Measurements from ENCODE around the gene ANKRD13A. TPM values are rescaled to one million over a fixed set of nuclear protein-coding genes. Genes with fewer than 3 reads are reported as not detected.

The ANKRD13A gene
- total and polyA plus RNA-seq, 2 of the 8 experiments (the other 6 are each of a cell fraction or from before 2014, with no cell fraction given), result 16.8 to 21.4 TPM

DNA sequence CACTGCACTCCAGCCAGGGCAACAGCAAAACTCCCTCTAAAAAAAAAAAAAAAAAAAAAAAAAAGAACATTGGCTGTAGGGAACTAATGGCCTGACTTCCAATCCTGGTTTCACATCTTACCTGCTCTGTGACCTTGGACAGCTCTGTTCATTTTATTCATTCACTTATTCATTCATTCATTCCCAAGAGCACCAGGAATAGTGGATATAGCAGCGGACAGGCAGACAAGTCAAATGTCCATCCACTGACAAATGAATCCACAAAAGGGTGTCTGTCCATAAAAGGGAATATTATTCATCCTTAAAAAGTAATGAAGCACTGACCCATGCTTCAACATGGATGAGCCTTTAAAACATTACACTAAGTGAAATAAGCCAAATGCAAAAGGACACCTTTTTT lies 76.7 kb downstream of the ANKRD13A start:
- Histone ChIP-seq H3K4me2 (ENCODE audit: insufficient read depth in 1 of 2, low read depth in 2 of 2, low read length in 2 of 2) (no peak overlapping the region), H2BK12ac (ENCODE audit: low read depth, low read length) (no peak overlapping the region), H3K79me1 (ENCODE audit: low read depth, low read length) (no peaks in the 10 kb centered on the region), H4K5ac (ENCODE audit: insufficient read length, low read depth, low read length) (no peak overlapping the region), H3K27ac (ENCODE audit: low read depth, low read length) (no peak overlapping the region), H2AK5ac (ENCODE audit: low read depth, low read length) (no peak overlapping the region), H3K27me3 (replicated peaks in 1 of 4; ENCODE audit: control insufficient read depth in 3 of 4, extremely low read depth in 1 of 4, insufficient read depth in 3 of 4, low read length in 3 of 4) (no peaks in the 10 kb centered on the region), H3K4me1 (replicated peaks in 1 of 4; ENCODE audit: control insufficient read depth in 3 of 4, insufficient read depth in 4 of 4, low read length in 3 of 4) (no peaks in the 10 kb centered on the region; a peak in 1 of 7 replicates), H3K9ac (replicated peaks in 1 of 4; ENCODE audit: extremely low read depth in 1 of 4, low read depth in 3 of 4, low read length in 3 of 4) (no peak overlapping the region), H3K4ac (replicated peaks; ENCODE audit: insufficient read length, low read depth, low read length) (no peak overlapping the region), H2AFZ (ENCODE audit: low read length) (no peak overlapping the region), H2BK5ac (ENCODE audit: low read depth, low read length) (no peak overlapping the region), H2BK120ac (replicated peaks; ENCODE audit: low read depth, low read length) (no peak overlapping the region), H3K4me3 (ENCODE audit: extremely low read depth in 1 of 4, insufficient read depth in 2 of 4, low read depth in 3 of 4, low read length in 4 of 4) (no peak overlapping the region), H3K18ac (ENCODE audit: extremely low read depth, low read length) (no peak overlapping the region), H3K9me3 (ENCODE audit: insufficient read depth in 2 of 2, low read depth in 1 of 2, low read length in 1 of 2) (no peaks in the 10 kb centered on the region), H4K20me1 (replicated peaks in 1 of 2; ENCODE audit: control insufficient read depth in 1 of 2, insufficient read depth in 2 of 2, low read length in 2 of 2) (no peaks in the 10 kb centered on the region), H3K23me2 (ENCODE audit: low read depth, low read length) (no peaks in the 10 kb centered on the region), H3K23ac (ENCODE audit: insufficient read length) (no peak overlapping the region), H4K8ac (ENCODE audit: extremely low read depth, insufficient read depth, low read length) (no peak overlapping the region), H3K36me3 (ENCODE audit: control insufficient read depth in 2 of 4, insufficient read depth in 4 of 4, low read length in 3 of 4) (no peaks in the 10 kb centered on the region), H2BK20ac (ENCODE audit: low read length) (no peak overlapping the region), H2BK15ac (ENCODE audit: low read length) (no peak overlapping the region), H3K14ac (ENCODE audit: insufficient read length) (no peak overlapping the region), H4K91ac (replicated peaks; ENCODE audit: insufficient read length, low read length) (no peak overlapping the region), H3K56ac (replicated peaks; ENCODE audit: insufficient read length, low read depth, low read length) (no peak overlapping the region), H3K79me2 (ENCODE audit: control insufficient read depth in 1 of 2, insufficient read depth in 2 of 2, low read length in 2 of 2) (no peaks in the 10 kb centered on the region)
- POLR2A ChIA-PET (ENCODE audit: partially characterized antibody), result interaction anchor here (1.2 kb wide), 1 partner anchor 35 kb away, joined by 3 read pairs; no protein-coding TSS in a partner anchor
- no peak for DNase-seq (ENCODE audit: low read depth in 1 of 2, low spot score in 2 of 2)
- no peak for FAIRE-seq
- WGBS, 2 experiments (ENCODE audit: extremely low coverage in 1 of 2, insufficient coverage in 1 of 2, insufficient read length in 1 of 2, insufficient replicate concordance in 2 of 2, low coverage in 1 of 2, low lambda C conversion rate in 2 of 2, missing lambda C conversion rate in 1 of 2), result 95% methylated on average over 1 of the region's 1 CpG; no CpG with 5 or more reads in 1 of the 2 experiments
- CTCF ChIA-PET (ENCODE audit: partially characterized antibody), result interaction anchor here (3.4 kb wide), 1 partner anchor 24 kb away, joined by 11 read pairs; no protein-coding TSS in a partner anchor
- no peak for TF ChIP-seq MAFK (IDR thresholded peaks at IDR 0.05; ENCODE audit: low read depth, low read length)
- TF ChIP-seq CREB1 (IDR thresholded peaks at IDR 0.05), result no peak
- TF ChIP-seq SIX5 (IDR thresholded peaks at IDR 0.05; ENCODE audit: low read depth, low read length), result no peak
- TF ChIP-seq, protein P1, sequence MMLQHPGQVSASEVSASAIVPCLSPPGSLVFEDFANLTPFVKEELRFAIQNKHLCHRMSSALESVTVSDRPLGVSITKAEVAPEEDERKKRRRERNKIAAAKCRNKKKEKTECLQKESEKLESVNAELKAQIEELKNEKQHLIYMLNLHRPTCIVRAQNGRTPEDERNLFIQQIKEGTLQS (IDR thresholded peaks at IDR 0.05; ENCODE audit: insufficient read depth, low read depth, low read length), result no peak
- TF ChIP-seq RBBP5 (IDR thresholded peaks at IDR 0.05; ENCODE audit: borderline replicate concordance, low read depth, low read length), result no peak
- TF ChIP-seq BRCA1 (IDR thresholded peaks at IDR 0.05; ENCODE audit: low read depth, low read length), result no peak
- TF ChIP-seq CBX8 (IDR thresholded peaks at IDR 0.05; ENCODE audit: borderline replicate concordance, low read depth, low read length), result no peak
- no peak for TF ChIP-seq RAD21 (IDR thresholded peaks at IDR 0.05 in 1 of 2, conservative IDR thresholded peaks at IDR 0.05 in 1 of 2; ENCODE audit: low read depth in 2 of 2, low read length in 2 of 2)
- no peak for TF ChIP-seq SP4 (IDR thresholded peaks at IDR 0.05; ENCODE audit: low read length)
- no peak for TF ChIP-seq BCL11A (IDR thresholded peaks at IDR 0.05; ENCODE audit: low read depth in 2 of 2, low read length in 2 of 2)
- TF ChIP-seq CBX5 (IDR thresholded peaks at IDR 0.05; ENCODE audit: low read depth, low read length), result no peak
- TF ChIP-seq TAF1 (IDR thresholded peaks at IDR 0.05; ENCODE audit: low read depth, low read length), result no peak
- no peak for TF ChIP-seq HDAC2 (IDR thresholded peaks at IDR 0.05; ENCODE audit: borderline replicate concordance in 1 of 2, low read depth in 2 of 2, low read length in 2 of 2)
- no peak for TF ChIP-seq SIRT6 (IDR thresholded peaks at IDR 0.05; ENCODE audit: low read length)
- TF ChIP-seq CHD1 (IDR thresholded peaks at IDR 0.05; ENCODE audit: low read depth, low read length), result no peak

All from H1 (cell line).